Heart left ventricle (tissue), 13 donors: ENCODE data around the gene SPATA24.

Experiments
- CTCF ChIP-seq, 12 donors: fragments of 200-600 bp; sonication (generic) in 4 of 12; IDR thresholded peaks; one replicate each; pipeline versions ENCODE4 v1.5.0 to v1.8.0; 2018 to 2022; ENCODE audit warnings: antibody characterized with exemption in 12 of 12, mild to moderate bottlenecking in 5 of 12
- POLR2A ChIP-seq, 2 donors: fragments of 450-650 bp; IDR thresholded peaks; one replicate each; pipeline ENCODE4 v1.6.1; 2017; ENCODE audit warnings: antibody characterized with exemption in 2 of 2, mild to moderate bottlenecking in 2 of 2, moderate library complexity in 2 of 2
- donor health status: ischemic (EF 13 %, LVEDD 7.1; RV severe dilation, severe dysfunction).
- donor health status: DM: no; HTN: yes; CAD: no.
- donor health status: DM: no; HTN: no; CAD: no.
- donor health status: ischemic (EF 25% LVEDD 6.9; RV normal size, moderate dysfunction).
- donor health status: ischemic (EF 25% LVEDD 5.7; RV mildly dilated, moderate dysfunction).
- donor health status: ischemic (EF 35%, LVEDD 5.7; RV mildly dilated, moderate dysfunction).
- donor health status: nonischemic (EF 11% LVEDD 7.7; RV severe dilation, severe dysfunction).
- donor health status: DM: yes; HTN: yes; CAD: no.
- donor health status: PGD.
- donor health status: ischemic (EF 29% LVEDD 5.4; RV normal size, mild dysfunction).
- donor health status: nonischemic (EF 23%, LVEDD 6.1; RV moderate dilation, normal function).

DNA sequence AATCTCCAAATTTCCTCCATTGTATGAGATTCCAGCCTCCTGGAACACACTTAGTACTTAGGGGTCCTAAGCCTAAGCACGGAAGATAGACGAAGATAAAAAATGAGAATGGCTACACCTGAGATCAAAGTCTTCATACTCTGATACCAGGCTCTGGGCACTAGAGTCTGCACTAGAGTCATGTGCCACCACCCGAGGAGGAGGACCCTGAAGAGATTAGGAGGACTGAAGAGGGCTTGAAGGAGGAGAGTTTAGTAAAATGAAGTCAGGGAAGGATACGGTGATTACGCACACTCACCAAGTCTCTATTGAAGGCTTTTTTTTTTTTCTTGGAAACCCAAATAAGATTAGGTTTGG lies 573 bp upstream of the SPATA24 start:
- TF ChIP-seq CTCF (IDR thresholded peaks at IDR 0.05) (no peak), POLR2A (IDR thresholded peaks at IDR 0.05) (no peak)
